ES-I3 (cell line): ENCODE data around the gene SP6.

Experiments used
- H3K36me3 ChIP-seq: 2 replicates; pipeline ENCODE4 v1.6.1; 2013; ENCODE audit warnings: mild to moderate bottlenecking, low read length, control low read depth, moderate library complexity; ENCODE audit not compliant: insufficient read depth
- H3K4me1 ChIP-seq: 2 replicates; pipeline ENCODE4 v1.6.1; 2013; ENCODE audit warnings: mild to moderate bottlenecking, control low read depth, low read length; ENCODE audit not compliant: insufficient read depth
- H3K9ac ChIP-seq: 2 replicates; pipeline ENCODE4 v1.6.1; 2013; ENCODE audit warnings: low read depth, mild to moderate bottlenecking, low read length, moderate library complexity
- H3K9me3 ChIP-seq: 2 replicates; pipeline ENCODE4 v1.6.1; 2013; ENCODE audit warnings: mild to moderate bottlenecking, low read length, moderate library complexity; ENCODE audit not compliant: control insufficient read depth, insufficient read depth

Gene SP6

GRCh38 chr17:47840001-47840741, 10.8 kb downstream of the SP6 start:
- H3K36me3 ChIP-seq, result no peaks in the 10 kb centered on the region
- H3K9ac ChIP-seq, result peak overlapping the region; percentile 85
- H3K9me3 ChIP-seq, result no peaks in the 10 kb centered on the region
- peaks cover 8% of the 10 kb centered on the region; the same call in 1 of the 2 replicates for H3K4me1 ChIP-seq

GRCh38 chr17:47839071-47839470, 11.9 kb downstream of the SP6 start:
- no peaks in the 10 kb centered on the region for H3K9me3 ChIP-seq
- H3K4me1 ChIP-seq, result peaks cover 2% of the 10 kb centered on the region; the same call in 1 of the 2 replicates
- no peak overlapping the region for H3K9ac ChIP-seq
- no peaks in the 10 kb centered on the region for H3K36me3 ChIP-seq

- no peaks in the 10 kb centered on the region for H3K36me3 ChIP-seq
- H3K9me3 ChIP-seq, result no peaks in the 10 kb centered on the region
- peaks cover 2% of the 10 kb centered on the region; the same call in 1 of the 2 replicates for H3K4me1 ChIP-seq
- no peak overlapping the region for H3K9ac ChIP-seq
Measured at GRCh38 chr17:47838636-47839035, 12.3 kb downstream of the SP6 start.

GRCh38 chr17:47837401-47838039, 13.4 kb downstream of the SP6 start:
- Histone ChIP-seq H3K4me1 (no peaks in the 10 kb centered on the region; the same call in 1 of the 2 replicates), H3K36me3 (no peaks in the 10 kb centered on the region), H3K9ac (no peak overlapping the region), H3K9me3 (no peaks in the 10 kb centered on the region)

- no peak overlapping the region for H3K9ac ChIP-seq
Measured at GRCh38 chr17:47836601-47837000, 14.4 kb downstream of the SP6 start.

GRCh38 chr17:47834756-47835155, 16.2 kb downstream of the SP6 start:
- H3K9ac ChIP-seq, result no peak overlapping the region
- peaks cover 9% of the 10 kb centered on the region for H3K4me1 ChIP-seq
- H3K9me3 ChIP-seq, result no peaks in the 10 kb centered on the region
- no peaks in the 10 kb centered on the region for H3K36me3 ChIP-seq

More at GRCh38 chr17:47836601-47837000, 14.4 kb downstream of the SP6 start:
- Histone ChIP-seq H3K9me3 (no peaks in the 10 kb centered on the region), H3K4me1 (peaks cover 4% of the 10 kb centered on the region; the same call in 1 of the 2 replicates), H3K36me3 (no peaks in the 10 kb centered on the region)

- peaks cover 13% of the 10 kb centered on the region; the same call in 1 of the 2 replicates for H3K36me3 ChIP-seq
- peak overlapping the region; percentile 77; the same call in 1 of the 2 replicates for H3K9ac ChIP-seq
- H3K4me1 ChIP-seq, result peaks cover 9% of the 10 kb centered on the region
- no peaks in the 10 kb centered on the region for H3K9me3 ChIP-seq
Measured at GRCh38 chr17:47831934-47832327, 19.0 kb downstream of the SP6 start.

GRCh38 chr17:47831003-47831933, 19.7 kb downstream of the SP6 start, which contains the start of the genes LRRC46 and MRPL10:
TSS of gene LRRC46 (plus strand) at chr17:47831670. CDS start at chr17:47831990, 320 bp downstream.
TSS of gene MRPL10 (minus strand) at chr17:47831541. CDS start at chr17:47831511, 30 bp downstream.
- no peaks in the 10 kb centered on the region for H3K9me3 ChIP-seq
- peaks cover 17% of the 10 kb centered on the region; the same call in 1 of the 2 replicates for H3K36me3 ChIP-seq
- H3K4me1 ChIP-seq, result peaks cover 9% of the 10 kb centered on the region
- H3K9ac ChIP-seq, result peak within 1 kb of the TSS; percentile 77

GRCh38 chr17:47830396-47831002, 20.5 kb downstream of the SP6 start:
- Histone ChIP-seq H3K9ac (peak overlapping the region; percentile 77), H3K9me3 (no peaks in the 10 kb centered on the region), H3K4me1 (peaks cover 9% of the 10 kb centered on the region), H3K36me3 (peaks cover 20% of the 10 kb centered on the region; the same call in 1 of the 2 replicates)

GRCh38 chr17:47829870-47830269, 21.1 kb downstream of the SP6 start:
- Histone ChIP-seq H3K9me3 (no peaks in the 10 kb centered on the region), H3K4me1 (peaks cover 9% of the 10 kb centered on the region), H3K9ac (no peak overlapping the region), H3K36me3 (peaks cover 20% of the 10 kb centered on the region; the same call in 1 of the 2 replicates)

- Histone ChIP-seq H3K9me3 (no peaks in the 10 kb centered on the region), H3K4me1 (peaks cover 10% of the 10 kb centered on the region; the same call in 1 of the 2 replicates), H3K9ac (no peak overlapping the region), H3K36me3 (peaks cover 23% of the 10 kb centered on the region)
Measured at GRCh38 chr17:47823519-47823918, 27.4 kb downstream of the SP6 start.

GRCh38 chr17:47822785-47823184, 28.2 kb downstream of the SP6 start:
- Histone ChIP-seq H3K9ac (no peak overlapping the region), H3K36me3 (peaks cover 17% of the 10 kb centered on the region), H3K9me3 (no peaks in the 10 kb centered on the region)

More at GRCh38 chr17:47822785-47823184, 28.2 kb downstream of the SP6 start:
- H3K4me1 ChIP-seq, result peaks cover 10% of the 10 kb centered on the region; the same call in 1 of the 2 replicates
